ENCODE data around the gene BCCIP. TPM values are rescaled to one million over a fixed set of nuclear protein-coding genes. Genes with fewer than 3 reads are reported as not detected.

BCCIP gene
- total and polyA plus RNA-seq, 10 donors = 30.2 to 61.3 (median 35.4) TPM

DNA sequence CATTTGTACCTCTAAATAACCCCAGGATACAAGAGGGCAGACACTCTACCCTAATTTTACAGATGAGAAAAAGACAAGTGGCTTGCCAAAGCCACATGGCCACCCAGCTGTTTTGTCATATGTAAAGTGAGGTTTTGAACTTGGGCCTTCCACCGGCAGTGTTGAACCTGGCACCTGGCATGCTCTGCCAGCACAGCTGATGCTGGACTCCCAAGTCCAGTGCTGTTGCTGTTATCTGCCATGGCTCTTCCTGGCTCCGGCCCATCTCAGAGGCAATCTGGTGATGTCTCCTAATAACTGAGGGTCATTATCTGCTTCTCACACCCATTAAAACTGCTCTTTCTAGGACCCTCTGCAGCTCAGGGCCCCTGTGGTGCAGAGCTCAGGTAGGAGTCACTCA lies 25.0 kb downstream of the BCCIP start:
- H3K27ac ChIP-seq = no peak overlapping the region
- no peak for DNase-seq
- H3K4me1 ChIP-seq = peaks cover 0 to 19% (median 2%) of the 10 kb centered on the region in 6 donors
- TF ChIP-seq, protein P1, sequence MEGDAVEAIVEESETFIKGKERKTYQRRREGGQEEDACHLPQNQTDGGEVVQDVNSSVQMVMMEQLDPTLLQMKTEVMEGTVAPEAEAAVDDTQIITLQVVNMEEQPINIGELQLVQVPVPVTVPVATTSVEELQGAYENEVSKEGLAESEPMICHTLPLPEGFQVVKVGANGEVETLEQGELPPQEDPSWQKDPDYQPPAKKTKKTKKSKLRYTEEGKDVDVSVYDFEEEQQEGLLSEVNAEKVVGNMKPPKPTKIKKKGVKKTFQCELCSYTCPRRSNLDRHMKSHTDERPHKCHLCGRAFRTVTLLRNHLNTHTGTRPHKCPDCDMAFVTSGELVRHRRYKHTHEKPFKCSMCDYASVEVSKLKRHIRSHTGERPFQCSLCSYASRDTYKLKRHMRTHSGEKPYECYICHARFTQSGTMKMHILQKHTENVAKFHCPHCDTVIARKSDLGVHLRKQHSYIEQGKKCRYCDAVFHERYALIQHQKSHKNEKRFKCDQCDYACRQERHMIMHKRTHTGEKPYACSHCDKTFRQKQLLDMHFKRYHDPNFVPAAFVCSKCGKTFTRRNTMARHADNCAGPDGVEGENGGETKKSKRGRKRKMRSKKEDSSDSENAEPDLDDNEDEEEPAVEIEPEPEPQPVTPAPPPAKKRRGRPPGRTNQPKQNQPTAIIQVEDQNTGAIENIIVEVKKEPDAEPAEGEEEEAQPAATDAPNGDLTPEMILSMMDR (IDR thresholded peaks at IDR 0.05 in 8 of 11, conservative IDR thresholded peaks at IDR 0.05 in 3 of 11) = no peak
- TF ChIP-seq POLR2AphosphoS5 (IDR thresholded peaks at IDR 0.05) = no peak
- no peak overlapping the region for H3K4me3 ChIP-seq
- intact Hi-C loops (cut with DNase I; ENCODE audit: low total_unique reads) = no loop called here
- 93 to 100% (median 96%) methylated on average over 2 of the region's 2 CpGs for WGBS, 5 donors
- H3K27me3 ChIP-seq (replicated peaks in 1 of 7) = no peaks in the 10 kb centered on the region
- no peaks in the 10 kb centered on the region for H3K9me3 ChIP-seq
- peaks cover 2 to 91% (median 33%) of the 10 kb centered on the region in 6 donors for H3K36me3 ChIP-seq

GRCh38 chr10:125848857-125849256 lies 25.5 kb downstream of the BCCIP start:
- Histone ChIP-seq H3K36me3 (peaks cover 2 to 91% (median 30%) of the 10 kb centered on the region in 6 donors), H3K27me3 (replicated peaks in 1 of 7) (no peaks in the 10 kb centered on the region), H3K9me3 (no peaks in the 10 kb centered on the region), H3K4me3 (no peak overlapping the region), H3K27ac (no peak overlapping the region), H3K4me1 (peaks cover 0 to 16% (median 2%) of the 10 kb centered on the region in 6 donors)
- WGBS, 5 donors = 97 to 100% (median 98%) methylated on average over 2 of the region's 2 CpGs
- no peak for DNase-seq
- intact Hi-C loops (cut with DNase I; ENCODE audit: low total_unique reads) = no loop called here
- TF ChIP-seq POLR2A (IDR thresholded peaks at IDR 0.05) (no peak), POLR2AphosphoS5 (IDR thresholded peaks at IDR 0.05) (no peak)
- TF ChIP-seq, protein P1 (IDR thresholded peaks at IDR 0.05 in 8 of 11, conservative IDR thresholded peaks at IDR 0.05 in 3 of 11) = no peak

- Histone ChIP-seq H3K9me3 (no peaks in the 10 kb centered on the region), H3K4me3 (no peak overlapping the region), H3K36me3 (peaks cover 2 to 91% (median 30%) of the 10 kb centered on the region in 6 donors), H3K4me1 (peaks cover 0 to 10% (median 2%) of the 10 kb centered on the region in 6 donors), H3K27me3 (replicated peaks in 1 of 7) (no peaks in the 10 kb centered on the region), H3K27ac (no peak overlapping the region)
- intact Hi-C loops (cut with DNase I; ENCODE audit: low total_unique reads) = no loop called here
- TF ChIP-seq, protein P1 (IDR thresholded peaks at IDR 0.05 in 8 of 11, conservative IDR thresholded peaks at IDR 0.05 in 3 of 11) = no peak
- no peak for TF ChIP-seq POLR2AphosphoS5 (IDR thresholded peaks at IDR 0.05)
- TF ChIP-seq POLR2A (IDR thresholded peaks at IDR 0.05) = no peak
- no peak for DNase-seq
- 90 to 97% (median 96%) methylated on average over 7 of the region's 7 CpGs for whole genome bisulfite sequencing, 5 donors
Observed at GRCh38 chr10:125849448-125849847, 26.1 kb downstream of the BCCIP start.

DNA sequence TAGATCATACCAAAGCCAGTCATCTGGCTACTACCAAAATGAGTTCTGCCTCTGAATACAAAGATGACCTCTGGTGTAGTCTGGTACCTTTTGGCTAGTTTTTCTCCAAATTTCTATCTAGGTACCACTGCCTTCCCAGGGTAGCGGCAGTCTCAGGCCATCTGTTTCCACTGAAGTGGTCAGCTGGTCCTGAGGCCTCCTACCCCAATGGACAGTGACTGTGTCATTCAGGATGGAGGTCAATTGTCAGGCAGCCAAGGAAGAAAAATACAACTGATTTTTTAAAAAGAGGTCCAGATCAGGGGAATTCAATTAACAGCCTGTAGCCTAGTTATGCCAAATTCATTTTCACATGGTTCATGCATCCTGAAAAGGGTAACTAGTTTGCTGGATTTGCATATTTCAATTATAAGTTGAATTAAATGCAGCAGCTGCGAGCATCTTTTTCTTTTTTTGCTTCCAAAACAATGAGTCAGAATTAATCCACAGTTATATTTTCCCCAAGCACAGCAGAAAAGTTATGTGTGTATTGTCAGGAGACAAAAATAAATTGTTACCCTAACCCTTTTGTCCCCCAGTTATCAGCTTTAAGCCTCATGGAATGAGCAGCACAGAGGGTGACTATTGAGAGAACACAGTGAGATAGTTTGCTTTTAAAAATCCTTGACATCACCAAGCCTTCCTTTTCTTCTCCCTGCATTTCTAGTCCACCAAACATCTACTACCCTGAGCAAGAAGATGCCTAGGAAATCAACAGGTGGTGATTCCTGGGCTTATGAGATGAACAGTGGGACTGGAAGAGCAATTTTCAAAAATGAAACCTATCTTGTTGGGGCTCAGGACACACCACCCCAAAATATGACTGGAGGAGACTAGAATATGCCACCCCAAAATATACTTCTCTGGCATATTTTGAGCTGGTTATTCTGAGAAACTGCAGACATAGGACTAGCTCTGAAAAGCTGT lies 27.7 kb downstream of the BCCIP start:
- H3K4me1 ChIP-seq = no peaks in the 10 kb centered on the region
- no peaks in the 10 kb centered on the region for H3K9me3 ChIP-seq
- WGBS, 5 donors = 94 to 97% (median 96%) methylated on average over 2 of the region's 2 CpGs
- no peak overlapping the region for H3K27ac ChIP-seq
- peaks cover 2 to 88% (median 30%) of the 10 kb centered on the region in 6 donors for H3K36me3 ChIP-seq
- TF ChIP-seq, protein P1 (IDR thresholded peaks at IDR 0.05 in 8 of 11, conservative IDR thresholded peaks at IDR 0.05 in 3 of 11) = no peak
- no peak for TF ChIP-seq POLR2A (IDR thresholded peaks at IDR 0.05)
- no peak for TF ChIP-seq POLR2AphosphoS5 (IDR thresholded peaks at IDR 0.05)
- H3K27me3 ChIP-seq (replicated peaks in 1 of 7) = no peaks in the 10 kb centered on the region
- DNase-seq = no peak
- H3K4me3 ChIP-seq = no peak overlapping the region
- intact Hi-C loops (cut with DNase I; ENCODE audit: low total_unique reads) = no loop called here
